Dedifferentiated amniotic fluid mesenchymal stem cell (primary cell): ENCODE results near the gene EFCAB13.
"Not testable (repeated sequence)": the region's sequence is repeated elsewhere in the genome, so short reads cannot be mapped to it uniquely, and the experiment has no call there.

Source experiments
- DNase-seq: peaks from one replicate; pipeline ENCODE4 v3.0.0-alpha.2; 2016; ENCODE audit errors: extremely low spot score

Gene EFCAB13

DNA sequence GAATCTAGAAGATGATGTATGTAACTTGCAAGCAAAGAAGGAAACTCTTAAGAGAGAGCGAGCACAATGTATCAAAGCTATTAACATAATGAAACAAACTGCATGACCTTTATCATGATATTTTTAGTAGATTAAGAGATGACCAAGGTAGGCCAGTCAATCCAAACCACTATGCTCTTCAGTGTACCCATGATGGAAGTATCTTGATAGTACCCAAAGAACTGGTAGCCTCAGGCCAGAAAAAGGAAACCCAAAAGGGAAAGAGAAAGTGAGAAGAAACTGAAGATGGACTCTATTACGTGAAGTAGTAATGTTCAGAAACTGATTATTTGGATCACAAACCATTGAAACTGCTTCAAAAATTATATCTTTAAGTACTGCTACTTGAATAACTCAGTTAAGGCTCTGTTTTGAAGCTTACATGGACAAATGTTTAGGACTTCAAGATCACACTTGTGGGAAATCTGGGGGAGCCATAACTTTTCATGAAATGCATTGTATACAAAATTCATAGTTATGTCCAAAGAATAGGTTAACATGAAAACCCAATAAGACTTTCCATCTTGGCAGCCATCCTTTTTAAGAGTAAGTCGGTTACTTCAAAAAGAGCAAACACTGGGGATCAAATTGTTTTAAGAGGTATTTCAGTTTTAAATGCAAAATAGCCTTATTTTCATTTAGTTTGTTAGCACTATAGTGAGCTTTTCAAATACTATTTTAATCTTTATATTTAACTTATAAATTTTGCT, 102.3 kb downstream of the EFCAB13 start:
- DNase-seq: not testable (repeated sequence)

DNA sequence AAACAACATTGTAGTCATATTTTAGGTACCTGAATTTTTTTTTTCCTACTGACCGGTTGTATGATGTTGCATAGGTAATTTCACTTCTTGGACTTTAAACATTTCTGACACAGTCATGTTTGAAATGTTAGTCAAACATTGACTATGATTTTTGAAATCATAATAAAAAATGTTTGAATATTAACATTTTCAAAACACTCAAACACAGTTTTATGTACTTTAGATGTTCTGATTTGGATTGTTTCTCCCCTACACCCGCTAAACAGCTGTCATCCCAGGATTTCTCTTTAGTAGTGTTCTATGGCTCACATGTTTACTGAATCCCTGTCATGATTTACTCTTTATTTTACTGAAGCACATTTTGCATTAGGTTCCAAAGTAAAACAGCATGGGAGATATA, 104.2 kb downstream of the EFCAB13 start:
- DNase-seq: no peak

GRCh38 chr17:47432240-47432639, 108.5 kb downstream of the EFCAB13 start:
- not testable (repeated sequence) for DNase-seq

DNA sequence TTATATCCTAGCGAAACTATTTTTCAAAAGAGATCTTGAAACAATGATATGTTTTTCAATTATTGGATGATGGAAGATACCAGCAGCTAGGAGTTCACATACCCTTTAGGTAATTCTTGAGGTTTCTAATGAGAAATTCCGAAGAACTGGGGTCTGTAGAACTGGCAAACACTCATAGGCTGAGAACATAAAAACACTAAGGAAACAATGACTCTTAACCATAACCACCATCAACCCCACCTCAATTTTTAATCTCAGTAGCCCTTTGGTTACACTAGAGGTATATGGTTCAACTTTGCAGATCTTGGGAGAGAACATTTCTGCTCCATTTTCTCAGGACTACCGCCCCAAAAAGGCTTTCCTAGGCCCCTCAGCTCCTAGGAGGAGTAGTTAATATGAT, 141.4 kb downstream of the EFCAB13 start:
- no peak for DNase-seq

DNA sequence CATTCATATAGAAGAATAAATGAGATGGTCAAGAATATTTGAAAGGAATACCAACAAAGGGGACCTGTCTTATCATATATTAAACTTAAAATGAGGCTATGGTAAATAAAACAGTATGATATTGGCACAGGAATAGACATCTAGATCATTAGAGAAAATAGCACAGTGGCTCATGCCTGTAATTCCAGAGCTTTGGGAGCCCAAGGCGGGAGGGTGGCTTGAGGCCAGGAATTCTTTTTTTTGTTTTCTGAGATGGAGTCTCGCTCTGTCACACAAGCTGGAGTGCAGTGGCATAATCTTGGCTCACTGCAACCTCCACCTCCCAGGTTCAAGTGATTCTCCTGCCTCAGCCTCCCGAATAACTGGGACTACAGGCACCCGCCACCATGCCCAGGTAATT, 143.2 kb downstream of the EFCAB13 start:
- DNase-seq: not testable (repeated sequence)

GRCh38 chr17:47470836-47471235, 147.1 kb downstream of the EFCAB13 start:
- DNase-seq: no peak

DNA sequence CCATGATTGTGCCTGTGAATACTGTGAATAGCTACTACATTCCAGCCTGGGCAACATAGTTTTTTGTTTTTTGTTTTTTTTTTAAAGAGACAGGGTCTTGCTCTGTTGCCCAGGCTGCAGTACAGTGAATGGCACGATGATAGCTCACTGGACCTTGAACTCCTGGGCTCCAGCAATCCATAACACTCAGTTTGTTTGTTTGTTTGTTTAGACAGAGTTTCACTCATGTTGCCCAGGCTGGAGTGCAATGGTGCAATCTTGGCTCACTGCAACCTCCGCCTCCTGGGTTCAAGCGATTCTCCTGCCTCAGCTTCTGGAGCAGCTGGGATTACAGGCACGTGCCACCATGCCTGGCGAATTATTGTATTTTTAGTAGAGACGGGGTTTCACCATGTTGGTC, 148.3 kb downstream of the EFCAB13 start:
- not testable (repeated sequence) for DNase-seq
